HL-60 (cell line): ENCODE measurements around the gene NECTIN2.
A peak's percentile ranks its signal among the peaks of the same experiment; 100 is the strongest.

Experiments
- DNase-seq, 2 experiments: peaks; one replicate each; pipeline ENCODE4 v3.0.0-alpha.2; 2010 to 2020; ENCODE audit warnings: low read depth in 1 of 2, low spot score in 1 of 2
- H3K27ac ChIP-seq: fragments of 250-450 bp; sonication (Bioruptor Pico); replicated peaks from 2 replicates; pipeline ENCODE4 v1.5.1; 2020; ENCODE audit warnings: mild to moderate bottlenecking, moderate library complexity
- H3K27me3 ChIP-seq: fragments of 250-450 bp; sonication (Bioruptor Pico); 2 replicates; pipeline ENCODE4 v1.5.1; 2021; ENCODE audit warnings: mild to moderate bottlenecking, moderate library complexity; ENCODE audit not compliant: insufficient read depth, poor library complexity, severe bottlenecking
- H3K4me3 ChIP-seq: replicated peaks from 2 replicates; pipeline ENCODE4 v1.5.1; 2011; ENCODE audit warnings: mild to moderate bottlenecking, control low read depth, low read length; ENCODE audit not compliant: insufficient read depth
- GABPA ChIP-seq: IDR thresholded peaks from 2 replicates; pipeline ENCODE4 v1.6.1; 2012; ENCODE audit warnings: low read depth
- POLR2AphosphoS5 ChIP-seq: IDR thresholded peaks from 2 replicates; pipeline ENCODE4 v1.6.1; 2012; ENCODE audit warnings: low read depth
- SPI1 ChIP-seq: IDR thresholded peaks from 2 replicates; pipeline ENCODE4 v1.6.1; 2012; ENCODE audit warnings: low read depth, mild to moderate bottlenecking, borderline replicate concordance
- TF ChIP-seq, protein P1 (sequence below): IDR thresholded peaks from one replicate; pipeline ENCODE4 v1.5.1; 2011; ENCODE audit warnings: low read length, control low read depth, inconsistent platforms; ENCODE audit not compliant: insufficient read depth
- TF ChIP-seq, protein P2 (sequence below): IDR thresholded peaks from 2 replicates; pipeline ENCODE4 v1.6.1; 2012; ENCODE audit warnings: low read depth; ENCODE audit not compliant: insufficient replicate concordance

NECTIN2 gene

GRCh38 chr19:44894946-44895345, 48.8 kb downstream of the NECTIN2 start:
- Histone ChIP-seq H3K4me3 (no peak overlapping the region), H3K27me3 (no peaks in the 10 kb centered on the region), H3K27ac (no peak overlapping the region)
- no peak for DNase-seq
- no peak for TF ChIP-seq SPI1

DNA sequence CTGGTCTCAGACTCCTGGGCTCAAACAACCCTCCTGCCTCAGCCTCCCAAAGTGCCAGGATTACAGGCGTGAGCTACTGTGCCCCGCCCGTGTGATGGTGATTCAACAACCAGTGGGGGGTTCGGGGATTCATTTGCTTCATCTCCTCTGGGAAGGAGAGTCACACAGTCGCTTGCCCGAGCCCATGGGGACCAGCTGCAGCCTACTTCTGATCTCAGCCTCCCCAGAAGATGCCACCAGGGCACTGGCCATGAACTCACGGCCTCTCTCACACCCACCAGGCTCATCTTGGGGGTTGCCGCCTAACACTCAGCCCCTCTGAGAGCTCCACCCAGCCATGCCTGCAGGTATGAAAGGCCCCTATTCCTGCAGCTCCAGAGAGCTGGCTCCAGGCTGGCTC, 51.7 kb downstream of the NECTIN2 start:
- H3K27ac ChIP-seq = 0 out of 2 replicates have a peak overlapping the region, but pooled peaks have one; percentile 2
- no peaks in the 10 kb centered on the region for H3K27me3 ChIP-seq
- no peak overlapping the region for H3K4me3 ChIP-seq
- DNase-seq = no peak
- TF ChIP-seq POLR2AphosphoS5 = no peak; the same call in 1 of the 2 replicates
- no peak for TF ChIP-seq GABPA
- TF ChIP-seq, protein P1, sequence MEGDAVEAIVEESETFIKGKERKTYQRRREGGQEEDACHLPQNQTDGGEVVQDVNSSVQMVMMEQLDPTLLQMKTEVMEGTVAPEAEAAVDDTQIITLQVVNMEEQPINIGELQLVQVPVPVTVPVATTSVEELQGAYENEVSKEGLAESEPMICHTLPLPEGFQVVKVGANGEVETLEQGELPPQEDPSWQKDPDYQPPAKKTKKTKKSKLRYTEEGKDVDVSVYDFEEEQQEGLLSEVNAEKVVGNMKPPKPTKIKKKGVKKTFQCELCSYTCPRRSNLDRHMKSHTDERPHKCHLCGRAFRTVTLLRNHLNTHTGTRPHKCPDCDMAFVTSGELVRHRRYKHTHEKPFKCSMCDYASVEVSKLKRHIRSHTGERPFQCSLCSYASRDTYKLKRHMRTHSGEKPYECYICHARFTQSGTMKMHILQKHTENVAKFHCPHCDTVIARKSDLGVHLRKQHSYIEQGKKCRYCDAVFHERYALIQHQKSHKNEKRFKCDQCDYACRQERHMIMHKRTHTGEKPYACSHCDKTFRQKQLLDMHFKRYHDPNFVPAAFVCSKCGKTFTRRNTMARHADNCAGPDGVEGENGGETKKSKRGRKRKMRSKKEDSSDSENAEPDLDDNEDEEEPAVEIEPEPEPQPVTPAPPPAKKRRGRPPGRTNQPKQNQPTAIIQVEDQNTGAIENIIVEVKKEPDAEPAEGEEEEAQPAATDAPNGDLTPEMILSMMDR = no peak

- Histone ChIP-seq H3K27me3 (peaks cover 7% of the 10 kb centered on the region), H3K4me3 (no peak overlapping the region), H3K27ac (no peak overlapping the region)
- DNase-seq = no peak
- TF ChIP-seq POLR2AphosphoS5 = peak; percentile 59; the same call in 1 of the 2 replicates
- TF ChIP-seq, protein P1 = no peak
- no peak for TF ChIP-seq GABPA
These were observed 54.5 kb downstream of the NECTIN2 start for GRCh38 chr19:44900328-44901244.

DNA sequence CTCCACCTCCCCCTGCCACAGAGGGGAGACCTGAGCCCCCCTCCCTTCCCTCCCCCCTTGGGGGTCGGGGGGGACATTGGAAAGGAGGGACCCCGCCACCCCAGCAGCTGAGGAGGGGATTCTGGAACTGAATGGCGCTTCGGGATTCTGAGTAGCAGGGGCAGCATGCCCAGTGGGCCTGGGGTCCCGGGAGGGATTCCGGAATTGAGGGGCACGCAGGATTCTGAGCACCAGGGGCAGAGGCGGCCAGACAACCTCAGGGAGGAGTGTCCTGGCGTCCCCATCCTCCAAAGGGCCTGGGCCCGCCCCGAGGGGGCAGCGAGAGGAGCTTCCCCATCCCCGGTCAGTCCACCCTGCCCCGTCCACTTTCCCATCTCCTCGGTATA, 57.1 kb downstream of the NECTIN2 start:
- H3K4me3 ChIP-seq = no peak overlapping the region
- peaks cover 10% of the 10 kb centered on the region for H3K27me3 ChIP-seq
- TF ChIP-seq SPI1 (no peak), POLR2AphosphoS5 (no peak), GABPA (no peak)
- TF ChIP-seq, protein P1 = no peak
- TF ChIP-seq, protein P2, sequence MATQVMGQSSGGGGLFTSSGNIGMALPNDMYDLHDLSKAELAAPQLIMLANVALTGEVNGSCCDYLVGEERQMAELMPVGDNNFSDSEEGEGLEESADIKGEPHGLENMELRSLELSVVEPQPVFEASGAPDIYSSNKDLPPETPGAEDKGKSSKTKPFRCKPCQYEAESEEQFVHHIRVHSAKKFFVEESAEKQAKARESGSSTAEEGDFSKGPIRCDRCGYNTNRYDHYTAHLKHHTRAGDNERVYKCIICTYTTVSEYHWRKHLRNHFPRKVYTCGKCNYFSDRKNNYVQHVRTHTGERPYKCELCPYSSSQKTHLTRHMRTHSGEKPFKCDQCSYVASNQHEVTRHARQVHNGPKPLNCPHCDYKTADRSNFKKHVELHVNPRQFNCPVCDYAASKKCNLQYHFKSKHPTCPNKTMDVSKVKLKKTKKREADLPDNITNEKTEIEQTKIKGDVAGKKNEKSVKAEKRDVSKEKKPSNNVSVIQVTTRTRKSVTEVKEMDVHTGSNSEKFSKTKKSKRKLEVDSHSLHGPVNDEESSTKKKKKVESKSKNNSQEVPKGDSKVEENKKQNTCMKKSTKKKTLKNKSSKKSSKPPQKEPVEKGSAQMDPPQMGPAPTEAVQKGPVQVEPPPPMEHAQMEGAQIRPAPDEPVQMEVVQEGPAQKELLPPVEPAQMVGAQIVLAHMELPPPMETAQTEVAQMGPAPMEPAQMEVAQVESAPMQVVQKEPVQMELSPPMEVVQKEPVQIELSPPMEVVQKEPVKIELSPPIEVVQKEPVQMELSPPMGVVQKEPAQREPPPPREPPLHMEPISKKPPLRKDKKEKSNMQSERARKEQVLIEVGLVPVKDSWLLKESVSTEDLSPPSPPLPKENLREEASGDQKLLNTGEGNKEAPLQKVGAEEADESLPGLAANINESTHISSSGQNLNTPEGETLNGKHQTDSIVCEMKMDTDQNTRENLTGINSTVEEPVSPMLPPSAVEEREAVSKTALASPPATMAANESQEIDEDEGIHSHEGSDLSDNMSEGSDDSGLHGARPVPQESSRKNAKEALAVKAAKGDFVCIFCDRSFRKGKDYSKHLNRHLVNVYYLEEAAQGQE = no peak
- H3K27ac ChIP-seq = no peak overlapping the region
- DNase-seq = no peak

- Histone ChIP-seq H3K27me3 (peaks cover 10% of the 10 kb centered on the region), H3K4me3 (no peak overlapping the region), H3K27ac (no peak overlapping the region)
- DNase-seq = peak in 1 of 2 experiments; percentile 72
- TF ChIP-seq GABPA (no peak), POLR2AphosphoS5 (peak; percentile 83)
- TF ChIP-seq, protein P1 = peak; percentile 80
These were observed 57.7 kb downstream of the NECTIN2 start for GRCh38 chr19:44903602-44904425.
